HCT116 (cell line): ENCODE measurements around the gene MIPEP.

ENCODE experiments used
- JUND ChIP-seq: IDR thresholded peaks from 2 replicates; pipeline ENCODE4 v1.6.1; 2012
- POLR2A ChIP-seq: IDR thresholded peaks from 2 replicates; pipeline ENCODE4 v1.7.0; 2011; ENCODE audit warnings: borderline replicate concordance; ENCODE audit not compliant: insufficient read depth, insufficient read length; ENCODE audit errors: extremely low read depth
- SIN3A ChIP-seq: IDR thresholded peaks from 2 replicates; pipeline ENCODE4 v1.6.1; 2012; ENCODE audit warnings: low read depth
- TF ChIP-seq, protein P1 (sequence below), 3 experiments: fragments of 200-600 bp in 1 of 3; sonication (generic) in 1 of 3; IDR thresholded peaks in 2 of 3; conservative IDR thresholded peaks in 1 of 3; 2 replicates each; pipeline ENCODE4 v1.5.1; 2012 to 2017; ENCODE audit warnings: low read depth in 2 of 3, low read length in 2 of 3, antibody characterized with exemption in 1 of 3, borderline replicate concordance in 1 of 3, control low read depth in 1 of 3, mild to moderate bottlenecking in 1 of 3, mixed read lengths in 1 of 3, mixed run types in 1 of 3, moderate library complexity in 1 of 3; ENCODE audit not compliant: insufficient read depth in 1 of 3

DNA sequence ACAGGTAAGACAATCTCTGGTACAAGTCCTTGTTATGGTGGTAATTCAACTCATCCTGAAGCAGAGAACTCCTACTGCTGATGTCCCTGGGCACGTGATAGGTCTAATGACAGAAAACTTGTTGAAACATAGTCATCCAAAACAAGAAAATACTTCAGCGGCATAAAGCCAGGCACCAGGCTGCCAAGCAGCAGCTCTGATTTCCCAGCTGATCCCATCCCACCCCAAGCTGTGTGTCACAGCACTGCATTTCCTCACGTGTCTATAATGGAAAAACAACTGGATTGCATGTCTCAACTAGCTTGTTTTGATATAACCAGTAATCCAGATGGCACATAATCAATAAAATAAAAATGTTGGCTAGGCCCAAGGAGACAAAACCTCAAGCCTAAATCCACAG, 64.8 kb downstream of the MIPEP start:
- TF ChIP-seq JUND (no peak), POLR2A (no peak), SIN3A (no peak)
- TF ChIP-seq, protein P1, sequence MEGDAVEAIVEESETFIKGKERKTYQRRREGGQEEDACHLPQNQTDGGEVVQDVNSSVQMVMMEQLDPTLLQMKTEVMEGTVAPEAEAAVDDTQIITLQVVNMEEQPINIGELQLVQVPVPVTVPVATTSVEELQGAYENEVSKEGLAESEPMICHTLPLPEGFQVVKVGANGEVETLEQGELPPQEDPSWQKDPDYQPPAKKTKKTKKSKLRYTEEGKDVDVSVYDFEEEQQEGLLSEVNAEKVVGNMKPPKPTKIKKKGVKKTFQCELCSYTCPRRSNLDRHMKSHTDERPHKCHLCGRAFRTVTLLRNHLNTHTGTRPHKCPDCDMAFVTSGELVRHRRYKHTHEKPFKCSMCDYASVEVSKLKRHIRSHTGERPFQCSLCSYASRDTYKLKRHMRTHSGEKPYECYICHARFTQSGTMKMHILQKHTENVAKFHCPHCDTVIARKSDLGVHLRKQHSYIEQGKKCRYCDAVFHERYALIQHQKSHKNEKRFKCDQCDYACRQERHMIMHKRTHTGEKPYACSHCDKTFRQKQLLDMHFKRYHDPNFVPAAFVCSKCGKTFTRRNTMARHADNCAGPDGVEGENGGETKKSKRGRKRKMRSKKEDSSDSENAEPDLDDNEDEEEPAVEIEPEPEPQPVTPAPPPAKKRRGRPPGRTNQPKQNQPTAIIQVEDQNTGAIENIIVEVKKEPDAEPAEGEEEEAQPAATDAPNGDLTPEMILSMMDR (IDR thresholded peaks at IDR 0.05 in 2 of 3, conservative IDR thresholded peaks at IDR 0.05 in 1 of 3; ENCODE audit: borderline replicate concordance in 1 of 3, insufficient read depth in 1 of 3, low read depth in 2 of 3, low read length in 2 of 3): no peak
